GM19468 (cell line): ENCODE data around the gene KRT83.
"Not testable (repeated sequence)": the region's sequence is repeated elsewhere in the genome, so short reads cannot be mapped to it uniquely, and the experiment has no call there.

Experiments
- ATAC-seq: cut with Tn5 transposase; IDR thresholded peaks from one replicate; pipeline ENCODE4 v1.9.1; 2021; ENCODE audit warnings: mild to moderate bottlenecking, moderate library complexity, moderate number of reproducible peaks; ENCODE audit not compliant: unreplicated experiment; ENCODE audit errors: extremely low read depth

KRT83 gene

GRCh38 chr12:52290483-52291134 is 30.6 kb downstream of the KRT83 start:
- ATAC-seq, result not testable (repeated sequence)

GRCh38 chr12:52287816-52288805 is 33.1 kb downstream of the KRT83 start:
- ATAC-seq, result not testable (repeated sequence)

GRCh38 chr12:52286857-52287785 is 34.1 kb downstream of the KRT83 start:
- ATAC-seq, result not testable (repeated sequence)

GRCh38 chr12:52285851-52286530 is 35.2 kb downstream of the KRT83 start:
- no peak for ATAC-seq

- ATAC-seq, result no peak
These were observed 35.9 kb downstream of the KRT83 start for GRCh38 chr12:52285172-52285745.

GRCh38 chr12:52284562-52285171 is 36.5 kb downstream of the KRT83 start:
- no peak for ATAC-seq

GRCh38 chr12:52280796-52281560 is 40.2 kb downstream of the KRT83 start:
- no peak for ATAC-seq

- ATAC-seq, result no peak
These were observed 40.8 kb downstream of the KRT83 start for GRCh38 chr12:52280319-52280795.

GRCh38 chr12:52279422-52280318 is 41.5 kb downstream of the KRT83 start:
- ATAC-seq, result no peak

GRCh38 chr12:52278575-52279421 is 42.4 kb downstream of the KRT83 start:
- ATAC-seq, result no peak

- ATAC-seq, result no peak
These were observed 43.5 kb downstream of the KRT83 start for GRCh38 chr12:52277486-52278245.

- ATAC-seq, result no peak
These were observed 45.5 kb downstream of the KRT83 start for GRCh38 chr12:52275686-52276085.

- no peak for ATAC-seq
These were observed 46.6 kb downstream of the KRT83 start, which contains the start of gene KRT86 for GRCh38 chr12:52274521-52275120. Gene KRT86, plus strand, starts transcription at chr12:52274645. Its CDS starts 27,272 bp downstream, at chr12:52301917.

GRCh38 chr12:52271158-52271557 is 50.0 kb downstream of the KRT83 start:
- no peak for ATAC-seq

GRCh38 chr12:52270541-52271070 is 50.6 kb downstream of the KRT83 start:
- no peak for ATAC-seq
